Measurements from ENCODE around the gene NAGK.
A peak's percentile ranks its signal among the peaks of the same experiment; 100 is the strongest.
"Not testable (repeated sequence)": the region's sequence is repeated elsewhere in the genome, so short reads cannot be mapped to it uniquely, and the experiment has no call there.

Gene NAGK

DNA sequence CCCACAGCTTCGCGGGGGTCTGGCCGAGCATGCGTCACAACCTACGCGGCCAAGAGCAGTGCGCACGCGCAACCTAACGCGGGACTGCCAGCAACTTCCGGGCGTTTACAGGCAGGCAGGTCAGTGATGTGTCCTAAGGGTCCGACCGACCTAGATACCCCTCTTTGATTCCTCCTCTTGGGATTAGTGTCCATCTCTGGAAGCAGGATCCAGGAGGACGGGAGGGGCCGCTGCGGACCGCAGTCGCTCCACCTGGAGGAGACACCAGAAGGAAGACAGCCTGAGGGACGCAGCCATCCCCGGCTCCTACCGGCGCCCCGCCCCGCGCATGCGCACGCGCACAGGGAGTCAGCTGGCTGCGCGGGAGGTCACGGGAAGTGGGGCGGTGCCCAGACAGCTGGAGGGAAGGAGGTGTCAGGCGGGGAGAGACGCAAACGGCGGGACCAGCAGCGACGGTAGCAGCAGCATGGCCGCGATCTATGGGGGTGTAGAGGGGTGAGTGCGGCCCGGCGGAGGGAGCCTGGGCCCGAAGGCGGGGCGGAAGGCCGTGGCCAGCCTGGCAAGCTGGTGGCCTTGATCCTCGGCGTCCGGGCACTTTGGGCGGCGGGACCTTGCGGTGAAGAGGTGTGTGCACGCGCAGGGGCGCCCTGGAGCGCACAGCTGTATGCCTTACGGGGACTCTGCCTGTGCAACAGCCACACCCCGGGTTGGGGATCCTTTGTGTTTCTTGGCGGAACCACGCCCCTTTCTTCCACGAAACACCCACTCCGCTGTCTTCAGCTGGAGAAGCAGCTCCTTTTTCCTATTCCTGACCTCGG lies at the start of gene NAGK:
Gene NAGK, plus strand, starts transcription at position 431 of the 818 bp plus-strand sequence. Its CDS starts 36 bp downstream, at position 467.
- TF ChIP-seq, protein P1, sequence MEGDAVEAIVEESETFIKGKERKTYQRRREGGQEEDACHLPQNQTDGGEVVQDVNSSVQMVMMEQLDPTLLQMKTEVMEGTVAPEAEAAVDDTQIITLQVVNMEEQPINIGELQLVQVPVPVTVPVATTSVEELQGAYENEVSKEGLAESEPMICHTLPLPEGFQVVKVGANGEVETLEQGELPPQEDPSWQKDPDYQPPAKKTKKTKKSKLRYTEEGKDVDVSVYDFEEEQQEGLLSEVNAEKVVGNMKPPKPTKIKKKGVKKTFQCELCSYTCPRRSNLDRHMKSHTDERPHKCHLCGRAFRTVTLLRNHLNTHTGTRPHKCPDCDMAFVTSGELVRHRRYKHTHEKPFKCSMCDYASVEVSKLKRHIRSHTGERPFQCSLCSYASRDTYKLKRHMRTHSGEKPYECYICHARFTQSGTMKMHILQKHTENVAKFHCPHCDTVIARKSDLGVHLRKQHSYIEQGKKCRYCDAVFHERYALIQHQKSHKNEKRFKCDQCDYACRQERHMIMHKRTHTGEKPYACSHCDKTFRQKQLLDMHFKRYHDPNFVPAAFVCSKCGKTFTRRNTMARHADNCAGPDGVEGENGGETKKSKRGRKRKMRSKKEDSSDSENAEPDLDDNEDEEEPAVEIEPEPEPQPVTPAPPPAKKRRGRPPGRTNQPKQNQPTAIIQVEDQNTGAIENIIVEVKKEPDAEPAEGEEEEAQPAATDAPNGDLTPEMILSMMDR (conservative IDR thresholded peaks at IDR 0.05; ENCODE audit: low read depth, low read length): no peak
- H3K4me3 ChIP-seq (ENCODE audit: low read depth, low read length): peak within 1 kb of the TSS; percentile 99

GRCh38 chr2:71019989-71020388 lies 48.5 kb upstream of the NAGK start:
- DNase-seq (ENCODE audit: low read depth); H3K4me3 ChIP-seq (ENCODE audit: low read depth, low read length): not testable (repeated sequence)

More for the DNA sequence above, at the start of gene NAGK:
- DNase-seq (ENCODE audit: low read depth): peak; percentile 97

- H3K4me3 ChIP-seq (ENCODE audit: low read depth, low read length); DNase-seq (ENCODE audit: low read depth): not testable (repeated sequence)
These were observed 47.1 kb upstream of the NAGK start for GRCh38 chr2:71021394-71021793.

DNA sequence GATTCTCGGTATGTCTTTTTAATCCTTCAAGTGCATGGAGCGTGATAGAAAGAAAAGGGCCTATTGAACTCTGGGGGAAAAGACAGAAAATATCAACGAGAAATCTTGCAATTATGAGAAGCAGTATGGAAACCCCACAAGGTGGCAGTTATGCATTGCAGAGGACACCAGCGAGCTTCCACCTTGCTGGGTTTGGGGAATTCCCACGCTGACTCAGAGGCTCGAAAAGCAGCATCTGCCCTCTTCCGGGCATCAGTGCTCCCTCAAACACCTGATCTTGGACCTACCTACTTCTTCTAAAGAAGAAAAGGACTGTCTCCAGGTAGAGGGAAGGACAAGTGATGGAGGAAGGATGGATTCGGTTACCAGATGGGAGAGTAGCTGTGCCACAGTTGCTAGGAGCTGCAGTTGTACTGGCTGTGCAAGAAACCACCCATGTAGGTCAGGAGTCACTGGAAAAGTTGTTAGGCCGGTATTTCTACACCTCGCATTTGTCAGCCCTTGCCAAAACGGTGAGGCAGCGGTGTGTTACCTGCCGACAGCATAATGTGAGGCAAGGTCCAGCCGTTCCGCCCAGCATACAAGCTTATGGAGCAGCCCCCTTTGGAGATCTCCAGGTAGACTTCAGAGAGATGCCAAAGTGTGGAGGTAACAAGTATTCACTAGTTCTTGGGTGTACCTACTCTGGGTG lies 44.8 kb upstream of the NAGK start:
- not testable (repeated sequence) for H3K4me3 ChIP-seq (ENCODE audit: low read depth, low read length)
- TF ChIP-seq, protein P1 (conservative IDR thresholded peaks at IDR 0.05; ENCODE audit: low read depth, low read length): peak; percentile 16
- DNase-seq (ENCODE audit: low read depth): peak; percentile 4

- H3K4me3 ChIP-seq (ENCODE audit: low read depth, low read length); DNase-seq (ENCODE audit: low read depth): not testable (repeated sequence)
These were observed 32.2 kb upstream of the NAGK start for GRCh38 chr2:71036296-71036695.

DNA sequence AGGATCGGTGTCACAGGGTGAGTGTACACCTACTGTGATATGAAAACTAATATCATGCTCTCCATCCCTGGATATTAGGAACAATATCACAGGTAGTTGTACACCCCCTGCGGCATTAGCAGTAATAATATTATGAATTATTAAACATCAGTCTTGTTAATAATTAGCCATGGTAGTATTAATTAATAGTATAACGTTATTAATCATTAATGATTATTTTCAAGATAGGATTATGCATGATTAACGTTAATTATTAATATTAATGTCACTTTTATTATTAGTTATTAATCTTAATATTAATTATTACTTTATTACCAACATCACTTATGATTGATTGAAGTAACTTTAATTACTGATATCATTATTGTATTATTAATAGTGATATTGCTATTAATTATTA lies 26.2 kb upstream of the NAGK start:
- TF ChIP-seq, protein P1 (conservative IDR thresholded peaks at IDR 0.05; ENCODE audit: low read depth, low read length): no peak
- H3K4me3 ChIP-seq (ENCODE audit: low read depth, low read length): no peak overlapping the region
- DNase-seq (ENCODE audit: low read depth): no peak

DNA sequence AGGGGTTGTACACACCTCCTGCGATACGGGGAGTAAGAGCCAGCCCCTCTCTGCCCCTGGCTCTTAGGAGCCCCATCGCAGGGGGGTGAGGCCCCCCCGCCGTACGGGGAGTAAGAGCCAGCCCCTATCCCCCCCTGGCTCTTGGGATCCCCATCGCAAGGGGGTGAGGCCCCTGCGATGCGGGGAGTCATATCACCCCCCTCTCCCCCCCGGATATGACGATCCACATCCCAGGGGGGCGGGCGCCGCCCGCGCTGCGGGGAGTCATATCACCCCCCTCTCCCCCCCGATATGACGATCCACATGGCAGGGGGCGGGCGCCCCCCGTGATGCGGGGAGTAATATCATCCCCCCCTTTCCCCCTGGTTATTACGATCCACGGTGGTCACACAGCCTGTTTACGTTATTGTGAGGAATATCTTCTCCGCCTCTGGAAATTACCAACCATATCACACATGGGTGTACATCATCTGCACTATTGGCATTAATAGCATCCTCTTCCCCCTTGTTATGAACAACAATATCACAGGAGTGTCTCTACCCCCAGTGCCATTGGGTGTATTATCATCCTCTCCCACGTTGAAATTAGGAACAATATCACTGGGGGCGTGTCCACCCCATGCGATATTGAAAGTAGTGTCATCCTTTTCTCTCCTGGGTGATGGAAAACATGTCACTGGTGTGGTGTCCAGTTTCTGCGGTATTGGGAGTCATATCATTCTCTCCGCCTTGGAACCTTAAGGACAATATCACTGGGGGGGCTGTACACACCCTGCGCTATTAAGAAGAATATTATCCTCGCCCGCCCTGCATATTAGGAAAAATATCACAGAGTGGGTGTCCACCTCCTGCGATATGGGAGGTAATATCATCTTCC lies 24.7 kb upstream of the NAGK start:
- TF ChIP-seq, protein P1 (conservative IDR thresholded peaks at IDR 0.05; ENCODE audit: low read depth, low read length): no peak
- no peak for DNase-seq (ENCODE audit: low read depth)
- no peak overlapping the region for H3K4me3 ChIP-seq (ENCODE audit: low read depth, low read length)

- TF ChIP-seq, protein P1 (conservative IDR thresholded peaks at IDR 0.05; ENCODE audit: low read depth, low read length): no peak
These were observed 23.3 kb upstream of the NAGK start for GRCh38 chr2:71045151-71045550.

More at GRCh38 chr2:71045151-71045550, 23.3 kb upstream of the NAGK start:
- H3K4me3 ChIP-seq (ENCODE audit: low read depth, low read length): no peak overlapping the region
- no peak for DNase-seq (ENCODE audit: low read depth)

All from choroid plexus epithelial cell (primary cell).